HS-5 (cell line): ENCODE data around the gene C1QTNF1.
"Not testable (repeated sequence)": the region's sequence is repeated elsewhere in the genome, so short reads cannot be mapped to it uniquely, and the experiment has no call there.

Experiments
- DNase-seq: peaks from one replicate; pipeline ENCODE4 v3.0.0-alpha.2; 2012; ENCODE audit warnings: low read depth

Gene C1QTNF1

DNA sequence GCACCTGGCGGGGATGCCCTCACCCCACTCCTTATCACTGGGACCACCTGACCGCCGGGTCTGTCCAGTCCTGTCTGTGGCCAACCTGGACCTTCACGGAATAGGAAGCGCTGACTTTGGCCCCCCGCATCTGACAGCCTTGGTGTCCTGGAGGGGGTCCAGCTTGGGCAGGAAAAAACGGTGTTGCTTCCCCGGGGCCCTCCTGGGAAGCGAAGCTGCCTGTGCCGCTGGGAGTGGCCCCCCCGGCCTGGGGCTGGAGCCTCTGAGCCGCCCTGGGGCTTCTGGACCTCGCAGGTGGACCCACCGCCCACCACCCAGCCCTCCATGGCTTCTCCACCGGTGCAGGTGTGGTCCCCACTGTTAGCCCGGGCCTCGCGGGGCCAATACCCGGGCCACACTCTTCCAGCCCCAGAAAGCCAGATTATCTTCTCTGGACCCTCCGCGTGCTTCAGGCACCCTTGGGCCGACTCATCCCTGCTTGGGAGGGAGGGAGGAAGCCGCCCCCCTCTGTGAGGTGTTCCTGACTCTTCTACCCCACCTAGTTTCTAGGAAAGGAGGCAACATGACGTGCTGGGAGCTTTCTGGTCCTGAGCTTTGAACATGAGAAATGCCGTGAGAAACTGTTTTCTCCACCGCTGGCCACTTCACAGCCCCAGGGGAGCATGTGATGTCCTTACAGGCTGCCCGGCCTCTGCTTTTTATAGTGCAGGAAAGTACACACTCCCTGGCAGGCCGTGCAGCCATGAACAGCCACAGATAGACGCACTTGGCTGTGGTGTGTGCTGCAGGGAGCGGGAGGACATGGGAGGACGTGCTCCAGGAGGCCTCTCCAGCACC, 1.1 kb downstream of the C1QTNF1 start:
- DNase-seq: no peak

DNA sequence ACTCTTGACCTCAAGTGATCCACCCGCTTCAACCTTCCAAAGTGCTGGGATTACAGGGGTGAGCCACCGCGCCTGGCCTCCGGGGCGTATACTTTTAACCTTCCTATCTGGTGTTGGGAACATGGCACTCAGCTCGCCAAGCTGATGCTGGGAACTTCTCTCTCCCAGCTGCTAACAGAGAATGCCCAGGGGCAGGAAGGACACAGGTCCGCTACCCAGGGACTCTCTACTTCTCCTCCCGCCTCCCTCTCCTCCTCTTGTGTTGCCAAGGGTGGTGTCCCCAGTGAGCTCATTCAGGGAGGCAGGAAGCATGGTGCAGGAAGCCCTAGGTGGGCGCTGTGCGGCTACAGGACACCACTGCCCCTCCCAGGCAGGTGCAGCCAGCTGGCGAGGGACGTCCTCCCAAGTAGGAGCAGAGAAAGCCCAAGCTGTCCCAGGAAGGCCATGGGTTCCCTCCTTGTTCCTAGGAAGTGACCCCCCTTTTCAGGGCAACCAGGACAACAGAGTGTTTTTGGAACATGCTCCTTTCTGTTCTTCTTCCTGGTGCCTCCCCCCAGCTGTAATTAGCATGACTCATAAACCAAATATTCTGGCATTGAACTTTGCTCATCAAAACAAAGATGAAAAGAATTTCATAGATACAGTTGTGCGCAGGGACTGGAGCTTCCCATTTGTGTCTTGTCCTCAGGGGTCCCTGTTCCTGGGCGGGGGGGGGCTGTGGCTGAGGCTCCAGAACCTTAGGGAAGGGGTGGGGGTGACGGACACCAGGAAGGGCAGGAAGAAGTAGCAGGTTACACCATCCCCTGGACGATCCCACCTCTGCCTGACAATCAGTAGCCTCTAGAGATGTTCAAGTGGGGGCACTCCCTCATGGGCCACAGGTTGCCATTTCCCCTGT, 2.7 kb downstream of the C1QTNF1 start:
- DNase-seq: peak; percentile 81

DNA sequence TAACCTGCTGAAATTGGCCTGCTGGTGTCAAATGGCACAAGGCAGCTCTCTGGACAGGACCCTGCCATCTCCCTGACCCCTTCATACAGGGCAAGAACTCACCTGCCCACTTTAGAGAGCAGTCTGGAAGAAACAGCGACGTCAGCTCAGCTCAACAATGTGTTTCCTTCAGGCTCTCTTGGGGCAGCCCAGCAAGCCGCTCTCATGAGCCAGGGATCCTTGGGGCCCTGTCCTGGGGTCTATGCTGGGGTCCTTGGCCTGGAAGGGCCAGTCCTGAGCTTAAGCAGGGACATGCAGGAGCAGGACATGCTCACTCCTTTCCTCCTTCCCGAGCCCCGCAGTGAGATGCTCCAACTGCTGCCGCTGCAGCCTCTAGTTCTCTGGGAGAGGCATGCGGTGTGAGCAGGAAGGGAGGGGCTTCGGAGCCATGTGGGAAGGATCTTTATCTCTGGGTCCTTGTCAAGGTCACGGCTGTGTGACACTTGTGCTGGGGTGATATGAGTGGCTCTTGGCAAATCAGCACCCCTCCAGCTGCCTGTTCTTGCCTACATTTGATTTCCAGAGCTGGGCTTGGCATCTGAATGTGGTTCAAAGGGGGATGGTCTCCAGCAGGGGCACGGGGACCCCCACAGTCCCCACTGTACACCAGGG, 3.4 kb downstream of the C1QTNF1 start:
- no peak for DNase-seq

DNA sequence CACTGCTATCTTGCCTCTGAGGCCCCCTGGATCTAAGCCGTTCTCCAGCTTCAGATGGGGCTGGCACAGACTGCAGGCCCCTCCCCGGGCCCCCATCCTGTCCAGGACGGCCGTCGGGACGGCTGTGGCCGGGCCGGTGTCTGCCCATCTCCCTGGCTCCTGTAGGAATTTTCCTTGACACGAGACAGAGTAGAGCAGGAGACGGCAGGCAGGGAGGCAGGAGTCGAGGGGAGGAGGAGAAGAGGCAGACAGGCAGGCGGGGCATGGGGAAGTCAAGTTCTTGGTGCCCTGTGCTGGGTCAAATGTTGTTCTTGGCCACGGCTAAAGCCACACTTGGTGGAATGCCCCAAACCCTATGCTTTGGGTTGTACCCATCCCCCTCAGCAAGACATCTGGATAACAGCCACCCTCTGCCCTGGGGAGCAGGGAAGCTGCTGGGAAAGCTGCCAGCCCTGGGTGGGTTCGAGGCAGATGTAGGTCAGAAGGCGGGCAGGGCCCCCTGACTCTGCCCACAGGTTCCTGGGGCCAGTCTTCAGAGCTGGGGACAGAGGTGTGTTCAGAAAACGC, 4.0 kb downstream of the C1QTNF1 start:
- DNase-seq: no peak

DNA sequence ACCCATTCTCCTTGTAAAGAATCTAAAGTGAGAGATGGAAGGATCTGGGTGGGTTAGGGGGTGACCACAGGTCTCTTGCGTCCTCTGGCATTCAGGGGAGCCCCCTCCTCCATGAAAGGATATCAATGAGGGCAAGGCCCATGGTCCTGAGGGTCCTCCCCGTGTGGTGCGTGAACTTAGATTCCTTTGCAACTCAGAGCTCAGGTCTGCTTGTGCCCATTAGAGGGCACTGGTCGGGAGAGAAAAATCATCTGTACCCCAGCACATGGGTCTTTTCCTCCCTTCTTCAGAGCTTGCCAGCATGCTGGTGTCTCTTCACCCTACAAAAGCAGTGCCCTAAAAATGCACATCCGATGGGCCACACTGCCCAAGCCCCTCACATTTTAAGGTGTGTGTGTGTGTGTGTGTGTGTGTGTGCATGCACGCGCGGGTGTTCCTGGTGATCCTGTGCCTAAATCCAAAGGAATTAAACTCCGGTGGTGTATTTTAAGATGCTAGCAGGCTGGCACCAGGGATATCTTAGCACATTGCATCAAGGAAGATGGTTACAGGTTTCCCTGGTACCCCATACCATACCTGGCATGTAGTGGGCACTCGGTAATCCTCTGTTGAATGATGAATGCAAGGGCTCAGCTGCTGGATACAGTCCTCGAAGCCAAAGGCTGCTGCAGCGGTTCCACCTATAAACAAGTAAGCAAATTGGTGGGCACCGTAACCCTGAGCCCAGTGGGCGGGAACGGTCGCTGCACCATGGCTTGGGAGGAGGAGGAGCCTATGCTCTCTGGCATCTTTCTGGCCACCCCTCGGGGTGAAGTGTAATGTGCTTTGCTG, 4.7 kb downstream of the C1QTNF1 start:
- no peak for DNase-seq

DNA sequence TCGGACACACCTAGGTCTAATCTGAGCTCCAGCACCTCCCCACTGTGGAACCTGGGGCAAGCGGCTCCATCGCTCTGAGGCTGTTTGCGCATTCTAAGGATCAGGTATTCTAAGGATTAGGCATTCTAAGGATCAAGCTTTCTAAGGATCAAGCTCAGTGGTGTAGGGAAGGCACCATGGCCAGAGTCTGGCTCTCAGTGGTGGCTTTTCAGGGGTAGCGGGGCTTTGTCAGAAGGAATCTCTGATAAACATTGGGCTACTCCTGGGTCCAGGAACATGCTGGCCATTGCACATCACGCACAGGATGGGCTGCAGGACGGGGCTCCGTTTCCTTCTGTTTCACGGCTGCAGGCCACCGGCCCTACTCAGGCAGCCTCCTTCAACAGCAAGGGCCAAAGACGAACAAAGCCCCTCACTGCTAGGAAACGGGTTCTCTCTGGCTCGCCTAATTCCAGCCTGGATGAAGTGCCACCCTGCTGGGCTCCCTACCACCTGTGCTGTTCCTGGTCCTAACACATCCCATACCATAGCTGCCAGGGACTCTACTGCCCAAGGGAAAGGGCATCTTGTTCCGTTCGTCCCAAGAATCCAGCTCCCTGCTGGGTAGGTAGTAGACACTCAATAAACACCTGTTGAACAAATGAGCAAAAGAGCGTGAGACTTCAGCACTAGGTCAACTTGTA, 5.5 kb downstream of the C1QTNF1 start:
- DNase-seq: no peak

DNA sequence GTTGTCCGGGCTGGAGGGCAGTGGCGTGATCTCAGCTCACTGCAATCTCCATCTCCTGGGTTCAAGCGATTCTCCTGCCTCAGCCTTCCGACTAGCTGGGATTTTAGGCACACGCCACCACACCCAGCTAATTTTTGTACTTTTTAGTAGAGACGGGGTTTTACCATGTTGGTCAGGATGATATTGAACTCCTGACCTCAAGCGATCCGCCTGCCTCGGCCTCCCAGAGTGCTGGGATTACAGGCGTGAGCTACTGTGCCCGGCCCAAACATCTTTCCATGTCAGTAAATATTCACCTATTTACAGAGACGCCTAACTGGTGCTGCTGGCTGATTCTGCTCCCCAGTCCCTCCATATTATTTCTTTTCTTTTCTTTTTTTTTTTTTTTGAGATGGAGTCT, 6.7 kb downstream of the C1QTNF1 start:
- DNase-seq: not testable (repeated sequence)

DNA sequence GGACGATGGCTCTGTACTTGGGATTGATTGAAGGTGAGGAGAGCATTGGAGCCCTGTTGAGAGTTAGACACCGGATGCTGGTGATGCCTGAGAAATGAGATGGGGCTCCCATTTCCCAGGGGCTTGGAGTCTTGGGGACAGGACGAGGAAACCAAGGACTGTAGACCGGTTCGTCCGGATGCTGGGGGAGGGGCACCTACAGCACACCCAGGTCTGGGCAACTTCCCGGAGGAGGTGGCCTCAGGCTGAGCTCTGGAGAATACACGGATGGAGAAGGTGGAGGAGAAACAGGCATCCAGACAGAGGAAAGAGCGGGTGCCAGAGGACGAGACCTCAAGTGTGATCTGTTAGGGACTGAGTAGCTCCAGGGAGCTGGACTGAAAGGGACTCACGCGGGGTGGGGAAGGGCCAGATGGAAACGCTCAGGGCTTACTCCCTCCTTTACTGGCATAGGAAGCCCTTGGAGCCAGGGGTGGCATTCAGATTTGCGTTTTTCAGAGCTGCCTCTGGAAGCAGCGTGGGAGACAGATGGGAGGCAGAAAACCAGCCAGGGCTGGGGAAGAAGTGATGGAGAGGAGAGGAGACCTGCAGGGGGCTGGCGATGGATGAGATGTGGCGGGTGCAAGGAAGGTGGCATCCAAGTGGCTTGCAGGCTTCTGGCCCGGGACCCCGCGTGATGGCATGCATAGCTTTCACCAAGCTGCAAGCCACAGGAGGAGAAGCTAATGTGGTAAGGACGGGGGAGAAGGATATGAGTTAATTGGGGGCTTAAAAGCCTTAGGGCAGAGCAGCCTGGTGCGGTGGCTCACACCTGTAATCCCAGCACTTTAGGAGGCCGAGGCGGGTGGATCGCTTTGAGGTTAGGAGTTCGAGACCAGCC, 8.3 kb downstream of the C1QTNF1 start:
- no peak for DNase-seq

DNA sequence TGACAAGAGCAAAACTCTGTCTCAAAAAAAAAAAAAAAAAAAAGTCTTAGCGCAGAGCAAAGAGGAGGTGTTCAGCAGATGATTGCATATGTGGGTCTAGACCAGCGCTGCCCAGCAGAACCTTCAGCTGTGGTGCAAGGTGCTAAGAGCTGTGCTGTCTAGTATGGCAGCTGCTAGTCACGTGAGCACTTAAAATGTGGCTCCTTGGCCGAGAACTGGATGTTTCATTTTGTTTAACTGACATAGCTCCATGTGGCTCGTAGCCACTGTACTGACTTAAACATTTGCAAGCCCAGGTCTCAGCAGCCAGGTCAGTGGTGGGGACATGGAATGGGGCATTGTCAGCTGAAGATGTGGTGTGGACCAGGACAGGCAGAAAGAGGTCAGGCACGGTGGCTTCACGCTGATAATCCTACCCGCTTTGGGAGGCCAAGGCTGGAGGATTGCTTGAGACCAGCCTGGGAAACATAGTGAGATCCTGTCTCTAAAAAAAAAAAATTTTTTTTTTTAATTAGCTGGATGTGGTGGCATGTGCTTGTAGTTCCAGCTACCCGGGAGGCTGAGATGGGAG, 9.2 kb downstream of the C1QTNF1 start:
- DNase-seq: no peak

DNA sequence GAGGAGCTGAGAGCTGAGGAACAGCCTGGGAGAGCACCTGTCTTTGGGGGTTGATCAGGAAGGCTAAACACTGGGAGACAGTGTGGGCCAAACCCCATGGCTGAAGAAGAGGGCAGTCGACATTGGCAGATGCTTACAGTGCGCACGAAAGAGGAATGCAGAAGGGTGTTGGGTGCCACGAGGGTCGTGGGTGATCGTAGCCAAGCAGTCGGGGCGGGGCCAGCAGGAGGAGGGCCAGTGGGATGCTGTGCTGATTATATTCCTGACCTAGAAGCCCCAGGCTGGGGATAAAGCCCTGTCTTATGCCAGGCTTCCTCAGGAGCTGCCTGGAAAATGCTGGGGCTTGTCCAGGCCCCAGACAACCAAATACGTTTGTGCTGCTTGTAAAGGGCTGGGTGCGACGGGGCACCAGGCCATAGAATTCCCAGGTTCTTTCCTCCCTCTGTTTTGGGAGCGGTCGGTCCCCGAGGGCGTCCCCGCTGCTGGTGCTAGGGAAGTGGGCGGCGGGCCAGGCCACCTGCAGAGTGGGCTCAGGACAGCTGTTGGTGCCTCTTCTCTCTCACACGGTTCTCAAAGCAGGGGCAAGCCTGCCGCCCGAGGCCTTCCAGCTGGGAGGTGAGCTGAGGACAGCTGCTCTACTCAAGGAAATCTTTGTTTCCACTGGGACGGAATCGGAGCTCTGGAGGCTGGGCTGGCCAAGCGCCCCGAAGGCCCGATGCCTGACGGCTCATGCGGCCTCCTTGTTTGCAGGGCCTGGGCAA, 10.0 kb downstream of the C1QTNF1 start:
- no peak for DNase-seq

DNA sequence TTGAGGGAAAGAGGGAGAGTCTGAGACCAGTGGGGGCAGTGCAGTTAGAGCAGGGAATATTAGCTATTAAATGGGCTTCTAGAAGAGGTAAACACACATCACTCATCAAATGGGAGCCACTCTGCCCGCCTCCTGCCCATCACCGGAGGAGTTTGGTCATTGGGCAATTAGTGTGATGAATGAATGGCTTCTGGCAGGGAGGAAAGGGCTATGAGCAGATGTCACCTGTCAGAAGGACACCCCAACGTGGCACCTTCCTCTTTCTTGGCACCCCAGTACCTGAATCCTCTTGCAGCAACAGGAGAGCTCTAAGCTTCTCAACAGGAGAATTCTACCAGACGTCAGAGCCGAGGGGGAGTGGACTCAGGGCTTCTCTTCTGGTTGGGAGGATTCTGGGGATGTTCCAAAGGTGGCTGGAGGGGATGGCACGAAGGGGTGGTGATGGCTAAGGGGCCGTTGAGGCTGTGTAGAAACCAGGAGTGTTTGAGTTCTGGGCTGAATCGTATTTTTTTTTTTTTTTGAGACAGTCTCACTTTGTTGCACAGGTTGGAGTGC, 11.0 kb downstream of the C1QTNF1 start:
- DNase-seq: no peak

DNA sequence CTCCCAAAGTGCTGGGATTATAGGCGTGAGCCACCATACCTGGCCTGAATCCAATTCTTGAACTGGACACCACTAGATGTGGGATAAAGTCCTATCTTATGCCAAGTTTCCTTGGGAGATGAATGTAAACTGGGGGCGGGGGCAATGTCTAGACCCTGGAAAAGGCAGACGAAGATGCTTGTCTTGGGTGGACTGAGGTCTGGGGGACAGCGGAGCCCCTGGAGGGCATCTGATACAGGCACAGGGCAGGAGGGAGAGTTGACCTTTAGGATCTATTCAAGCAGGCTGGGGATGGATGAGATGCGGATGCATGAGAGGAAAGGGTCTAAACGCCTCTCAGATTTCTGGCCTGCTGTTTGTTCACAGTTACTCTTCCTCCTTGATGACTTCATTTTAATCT, 11.7 kb downstream of the C1QTNF1 start:
- DNase-seq: no peak

DNA sequence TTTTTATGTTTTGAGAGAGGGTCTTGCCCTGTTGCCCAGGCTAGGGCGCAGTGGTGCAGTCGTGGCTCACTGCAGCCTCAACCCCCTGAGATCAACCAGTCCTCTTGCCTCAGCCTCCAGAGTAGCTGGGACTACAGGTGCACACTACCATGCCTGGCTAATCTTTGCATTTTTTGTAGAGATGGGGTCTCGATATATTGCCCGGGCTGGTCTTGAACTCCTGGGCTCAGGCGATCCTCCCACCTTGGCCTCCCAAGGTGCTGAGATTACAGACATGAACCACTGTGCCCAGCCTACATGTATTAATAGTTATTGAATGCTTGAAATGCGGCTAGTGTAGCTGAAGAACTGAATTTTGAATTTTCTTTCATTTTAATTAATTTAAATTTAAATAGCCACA, 12.2 kb downstream of the C1QTNF1 start:
- DNase-seq: no peak

DNA sequence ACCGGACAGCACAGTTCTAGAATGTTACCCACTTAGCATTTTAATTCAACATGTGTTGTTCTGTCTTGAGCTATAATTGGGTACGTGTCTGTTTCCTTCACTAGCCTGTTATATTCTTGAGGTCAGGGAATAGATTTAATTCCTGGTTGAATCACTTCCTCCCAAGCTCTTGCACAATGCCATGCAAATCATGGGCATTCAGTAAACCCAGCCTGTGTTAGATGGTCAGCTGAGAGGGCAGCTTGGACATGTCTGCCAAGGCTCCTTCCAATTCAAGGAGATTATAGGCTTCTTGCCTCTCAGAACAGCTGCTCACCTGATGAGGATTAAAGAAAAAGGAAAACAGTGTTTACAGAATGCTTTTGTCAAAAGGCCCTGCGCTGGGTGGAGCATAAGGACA, 12.6 kb downstream of the C1QTNF1 start:
- peak; percentile 87 for DNase-seq

DNA sequence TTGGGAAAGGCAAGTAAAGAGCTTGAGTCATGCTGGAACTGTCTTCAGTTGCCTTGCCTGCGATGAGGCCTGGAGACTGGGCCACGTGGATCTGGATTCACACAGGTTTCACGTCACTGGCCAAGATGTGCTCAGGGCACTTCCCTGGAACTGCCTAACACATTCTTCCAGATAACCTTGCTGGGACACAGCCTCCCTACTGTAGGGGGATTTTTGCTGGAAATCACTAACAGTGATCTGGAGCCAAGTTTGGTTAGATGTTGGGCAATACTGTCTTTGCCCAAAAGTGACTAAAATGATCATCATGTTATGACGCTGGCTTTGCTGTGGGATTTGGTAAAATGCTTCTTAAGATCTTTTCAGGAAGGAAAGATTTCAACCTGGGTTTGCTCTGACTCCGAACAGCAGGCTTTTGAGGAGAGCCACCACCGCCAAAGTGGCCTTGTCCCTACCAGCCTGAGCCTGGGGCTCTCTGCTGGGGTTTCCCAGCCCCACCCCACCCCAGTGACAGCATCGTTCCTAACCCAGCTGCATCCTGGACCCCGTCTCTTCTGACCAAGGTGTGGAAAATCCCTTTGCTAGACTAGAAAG, 14.7 kb downstream of the C1QTNF1 start:
- DNase-seq: peak; percentile 96

DNA sequence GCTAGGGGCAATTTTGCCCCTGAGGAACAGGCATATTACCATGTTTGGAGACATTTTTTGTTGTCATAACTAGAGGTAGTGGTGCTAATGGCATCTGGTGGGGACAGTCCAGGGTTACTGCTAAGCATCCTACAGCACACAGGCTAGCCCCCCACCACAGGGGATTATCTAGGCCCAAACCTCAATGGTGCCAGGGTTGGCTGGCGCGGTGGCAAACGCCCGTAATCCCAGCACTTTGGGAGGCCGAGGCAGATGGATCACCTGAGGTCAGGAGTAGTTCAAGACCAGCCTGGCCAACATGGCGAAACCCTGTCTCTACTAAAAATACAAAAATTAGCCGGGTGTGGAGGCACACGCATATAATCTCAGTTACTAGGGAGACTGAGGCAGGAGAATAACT, 15.2 kb downstream of the C1QTNF1 start:
- no peak for DNase-seq

DNA sequence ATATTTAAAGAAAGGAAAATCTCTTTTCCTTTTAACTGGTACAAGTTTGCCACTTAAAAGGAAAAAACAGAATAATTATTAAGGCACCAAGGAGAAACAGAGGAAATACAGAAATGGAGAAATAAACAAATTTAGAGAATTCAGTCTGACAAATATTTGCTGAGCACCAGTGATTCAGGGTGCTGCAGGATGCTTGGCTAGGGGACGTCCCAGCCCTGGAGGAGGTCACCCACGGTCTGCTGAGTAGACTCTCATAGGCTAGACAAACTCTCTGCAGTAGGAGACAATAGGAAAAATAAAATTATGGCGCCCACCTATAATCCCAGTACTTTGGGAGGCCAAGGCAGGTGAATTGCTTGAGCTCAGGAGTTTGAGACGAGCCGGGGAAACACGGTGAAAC, 15.9 kb downstream of the C1QTNF1 start:
- no peak for DNase-seq

DNA sequence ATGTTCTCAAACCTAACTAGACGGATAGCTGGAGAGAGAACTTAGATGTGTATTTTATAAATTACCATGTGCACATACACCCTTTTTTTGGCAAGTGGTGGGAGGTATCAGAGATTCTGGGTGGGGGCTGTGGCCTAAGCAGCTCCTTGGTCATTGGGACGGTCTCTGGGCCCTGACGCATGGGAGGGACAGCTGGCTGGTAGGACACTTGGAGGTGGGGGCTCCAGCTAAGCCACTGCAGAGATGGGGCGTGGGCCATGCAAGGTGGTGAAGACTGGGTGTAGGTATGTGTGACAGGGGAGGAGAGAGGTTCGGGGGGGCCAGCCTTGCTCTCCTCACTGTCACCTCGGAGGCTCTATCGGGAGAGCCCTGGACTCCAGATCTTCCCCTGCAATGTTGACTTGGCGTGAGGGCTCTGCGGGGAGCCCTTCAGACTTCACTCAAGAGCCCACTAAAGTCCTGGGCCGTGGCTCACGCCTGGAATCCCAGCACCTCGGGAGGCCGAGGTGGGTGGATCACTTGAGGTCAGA, 17.1 kb downstream of the C1QTNF1 start:
- no peak for DNase-seq
